GM12878 (cell line): Measurements from ENCODE around the gene SLC38A1. TPM values are rescaled to one million over a fixed set of nuclear protein-coding genes. Genes with fewer than 3 reads are reported as not detected.
"Not testable (repeated sequence)": the region's sequence is repeated elsewhere in the genome, so short reads cannot be mapped to it uniquely, and the experiment has no call there.

Experiments used
- ATAC-seq: fragments of 200-7000 bp; cut with Tn5 transposase; 3 replicates; pipeline ENCODE4 v1.9.1; 2020; ENCODE audit warnings: mild to moderate bottlenecking, moderate library complexity
- BruUV-seq: library from RNA; stranded (reverse); fragments of 400-500 nt; replicated peaks from 2 replicates; lab custom pipeline; 2021; lab: Mats Ljungman, UMichigan
- CTCF ChIA-PET: fragments of 300-600 bp; sonication (Branson Sonifier 250); formaldehyde crosslinking; extraction: SDS; loops from one replicate; lab custom pipeline; 2021; ENCODE audit warnings: inconsistent platforms; lab: Yijun Ruan, JAX
- POLR2A ChIA-PET: fragments of 350-600 bp; formaldehyde crosslinking; extraction: SDS; loops from one replicate; lab custom pipeline; 2021; ENCODE audit warnings: inconsistent platforms; lab: Charles Lee
- RAD21 ChIA-PET: fragments of 300-600 bp; sonication (Branson Sonifier 250); formaldehyde crosslinking; loops from one replicate; lab custom pipeline; 2023; ENCODE audit warnings: antibody characterized with exemption; ENCODE audit not compliant: unreplicated experiment; lab: Charles Lee
- SMC1A ChIA-PET: fragments of 300-600 bp; sonication (Branson Sonifier 250); formaldehyde crosslinking; loops from one replicate; lab custom pipeline; 2023; ENCODE audit not compliant: unreplicated experiment, uncharacterized antibody; lab: Charles Lee
- DNase-seq: peaks from one replicate; pipeline ENCODE4 v3.0.0-alpha.2; 2011; ENCODE audit warnings: low read depth, low spot score
- FAIRE-seq: peaks from 3 replicates; lab custom pipeline; 2011; peaks lifted over from hg19 to GRCh38; lab: Jason Lieb, UNC
- H2AFZ ChIP-seq: 2 replicates; pipeline ENCODE4 v1.6.0; 2011; ENCODE audit warnings: low read depth, low read length, control low read depth; ENCODE audit not compliant: control insufficient read depth
- H3K27ac ChIP-seq: 2 replicates; pipeline ENCODE4 v1.5.1; 2011; ENCODE audit warnings: control low read depth; ENCODE audit not compliant: control insufficient read depth, insufficient read depth
- H3K27me3 ChIP-seq, 2 experiments: replicated peaks in 1 of 2; 2 replicates each; pipeline versions ENCODE4 v1.6.0 to v1.6.1; 2011; ENCODE audit warnings: low read length in 1 of 2; ENCODE audit not compliant: control insufficient read depth in 2 of 2, insufficient read depth in 2 of 2
- H3K36me3 ChIP-seq, 2 experiments: 2 replicates each; pipeline ENCODE4 v1.5.1; 2011; ENCODE audit warnings: low read length in 1 of 2; ENCODE audit not compliant: control insufficient read depth in 2 of 2, insufficient read depth in 2 of 2
- H3K4me1 ChIP-seq: 2 replicates; pipeline ENCODE4 v1.6.1; 2011; ENCODE audit warnings: mild to moderate bottlenecking, low read length, moderate library complexity, mixed read lengths; ENCODE audit not compliant: control insufficient read depth, insufficient read depth
- H3K4me2 ChIP-seq: 2 replicates; pipeline ENCODE4 v1.6.0; 2011; ENCODE audit warnings: control low read depth; ENCODE audit not compliant: control insufficient read depth, insufficient read depth
- H3K4me3 ChIP-seq: fragments of 200-600 bp; sonication (generic); 2 replicates; pipeline ENCODE4 v1.5.1; 2016
- H3K79me2 ChIP-seq: 2 replicates; pipeline ENCODE4 v1.6.0; 2011; ENCODE audit warnings: low read length; ENCODE audit not compliant: control insufficient read depth, insufficient read depth
- H3K9ac ChIP-seq: 2 replicates; pipeline ENCODE4 v1.8.0; 2011; ENCODE audit warnings: low read length, control low read depth, mixed read lengths; ENCODE audit not compliant: control insufficient read depth, insufficient read depth
- H3K9me3 ChIP-seq: replicated peaks from 3 replicates; pipeline ENCODE4 v1.5.1; 2011; ENCODE audit warnings: mild to moderate bottlenecking, low read length; ENCODE audit not compliant: control insufficient read depth, insufficient read depth
- H4K20me1 ChIP-seq: 2 replicates; pipeline ENCODE4 v1.6.0; 2011; ENCODE audit not compliant: control insufficient read depth, insufficient read depth
- DPF2 ChIP-seq: fragments of 450-650 bp; IDR thresholded peaks from 2 replicates; pipeline ENCODE4 v1.6.1; 2017; ENCODE audit warnings: mild to moderate bottlenecking
- FOXM1 ChIP-seq: IDR thresholded peaks from 2 replicates; pipeline ENCODE4 v1.6.1; 2012; ENCODE audit warnings: low read depth, mild to moderate bottlenecking, inconsistent platforms, low read length, moderate library complexity
- IKZF1 ChIP-seq: fragments of 450-650 bp; conservative IDR thresholded peaks from 2 replicates; pipeline ENCODE4 v1.6.1; 2017; ENCODE audit warnings: antibody characterized with exemption, mild to moderate bottlenecking
- MTA2 ChIP-seq: fragments of 450-650 bp; IDR thresholded peaks from 2 replicates; pipeline ENCODE4 v1.6.1; 2016; ENCODE audit warnings: low read depth, mild to moderate bottlenecking, moderate library complexity
- NFYB ChIP-seq: IDR thresholded peaks from 2 replicates; pipeline ENCODE4 v1.6.1; 2011; ENCODE audit warnings: low read depth, mild to moderate bottlenecking, low read length, improper control_type of control experiment, moderate library complexity; ENCODE audit not compliant: insufficient read depth
- SPI1 ChIP-seq: IDR thresholded peaks from 2 replicates; pipeline ENCODE4 v1.6.1; 2011; ENCODE audit warnings: low read depth, mild to moderate bottlenecking, low read length, moderate library complexity, borderline replicate concordance; ENCODE audit not compliant: insufficient read depth
- ZNF217 ChIP-seq: fragments of 450-650 bp; IDR thresholded peaks from 2 replicates; pipeline ENCODE4 v1.6.1; 2017; ENCODE audit warnings: antibody characterized with exemption, mild to moderate bottlenecking
- ZNF274 ChIP-seq: IDR thresholded peaks from one replicate; pipeline ENCODE4 v1.8.0; 2011; ENCODE audit not compliant: insufficient read length, insufficient read depth
- WGBS: methylation state at CpG from one replicate; pipeline ENCODE4 v1.1.6; 2016; ENCODE audit warnings: low lambda C conversion rate; ENCODE audit not compliant: insufficient replicate concordance, insufficient coverage; ENCODE audit errors: missing lambda C conversion rate; 5-methylcytosine and 5-hydroxymethylcytosine counted together
- in situ Hi-C: fragments of 300-500 bp; cut with MboI; formaldehyde crosslinking; loops from 9 replicates; pipeline ENCODE4 v1.14.3; 2018; ENCODE audit warnings: mixed read lengths
- intact Hi-C: fragments of 100-400 bp; cut with micrococcal nuclease; formaldehyde crosslinking; loops from one replicate; pipeline ENCODE4 v1.14.2; 2022; ENCODE audit not compliant: unreplicated experiment
- polyA plus RNA-seq, 11 experiments: library from polyadenylated mRNA; depleted of rRNA in 4 of 11; unstranded in 6 of 11; stranded (reverse) in 5 of 11; fragments of >200 nt; fragmentation: Nextera tagmentation in 4 of 11; fragmentation: Illumina TruSeq in 1 of 11; extraction: Ambion mirVana in 4 of 11; extraction: Trizol in 1 of 11; gene quantifications; 1 replicate in 1 of 11; 2 replicates in 10 of 11; pipeline versions ENCODE4 v1.2.1 to v1.2.3, GENCODE V29; 2011 to 2016; ENCODE audit warnings: inconsistent platforms in 2 of 11, missing spikeins in 2 of 11, low read depth in 1 of 11
- total RNA-seq, 4 experiments: library from RNA; depleted of rRNA in 3 of 4; stranded (reverse); fragments of >200 nt in 3 of 4; fragmentation: Illumina TruSeq in 1 of 4; extraction: Trizol in 1 of 4; gene quantifications; 2 replicates each; pipeline versions ENCODE4 v1.2.1 to v1.2.3, GENCODE V29; 2013 to 2021

Gene SLC38A1
- total and polyA plus RNA-seq, 10 of the 15 experiments (the other 5 are each of a cell fraction or from before 2014, with no cell fraction given) = 38.1 to 191 (median 144) TPM

DNA sequence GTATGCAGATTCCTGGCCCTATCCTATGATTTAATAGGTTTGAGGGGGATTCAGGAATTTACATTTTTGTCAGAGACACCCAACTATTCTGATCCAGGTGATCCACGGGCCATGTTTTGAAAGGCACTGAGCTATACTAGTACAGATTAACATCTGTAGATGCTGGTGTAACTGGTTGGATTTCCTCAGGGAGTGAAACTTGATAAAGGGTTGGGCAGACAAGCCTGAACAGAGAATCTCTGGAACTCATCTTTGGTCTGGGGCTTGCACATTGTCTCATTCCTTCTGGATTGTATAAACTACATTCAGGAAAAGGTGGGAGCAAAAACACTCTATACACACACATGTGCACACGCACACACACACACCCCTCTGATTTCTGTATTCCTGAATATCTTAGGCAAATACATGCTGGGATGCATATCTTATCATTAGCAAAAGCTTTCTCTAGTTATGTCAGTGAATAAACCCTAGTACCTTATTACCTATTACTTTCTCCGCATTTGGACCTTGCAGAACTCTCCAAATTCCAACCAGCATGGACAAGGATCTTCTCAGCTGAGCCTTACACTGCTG lies 104.6 kb downstream of the SLC38A1 start:
- no peaks in the 10 kb centered on the region for H3K27me3 ChIP-seq
- ChIA-PET POLR2A (no interaction called here), CTCF (interaction anchor here (0.6 to 1.0 kb wide), 2 partner anchors 10 to 39 kb away, joined by 3 to 4 read pairs; no protein-coding TSS in a partner anchor), RAD21 (interaction anchor here (0.6 to 1.1 kb wide), 2 partner anchors 10 to 42 kb away, joined by 3 read pairs; no protein-coding TSS in a partner anchor), SMC1A (interaction anchor here (1.0 kb wide), 1 partner anchor 517 kb away, joined by 3 read pairs; no protein-coding TSS in a partner anchor)
- no peaks in the 10 kb centered on the region for H3K79me2 ChIP-seq
- H2AFZ ChIP-seq = no peak overlapping the region
- no peak overlapping the region for H3K9ac ChIP-seq
- H4K20me1 ChIP-seq = no peaks in the 10 kb centered on the region
- no peak overlapping the region for H3K27ac ChIP-seq
- H3K4me2 ChIP-seq = no peak overlapping the region
- intact Hi-C loops (no loop called here), in situ Hi-C loops (no loop called here)
- FAIRE-seq = no peak
- no peaks in the 10 kb centered on the region for H3K36me3 ChIP-seq
- BruUV-seq = no TSS peak
- ATAC-seq = no peak
- DNase-seq = no peak
- no peaks in the 10 kb centered on the region; the same call in 1 of the 3 replicates for H3K9me3 ChIP-seq
- 47% methylated on average over 3 of the region's 3 CpGs for WGBS
- TF ChIP-seq FOXM1 (no peak), ZNF274 (no peak), NFYB (no peak)
- H3K4me1 ChIP-seq = no peaks in the 10 kb centered on the region
- H3K4me3 ChIP-seq = no peak overlapping the region

DNA sequence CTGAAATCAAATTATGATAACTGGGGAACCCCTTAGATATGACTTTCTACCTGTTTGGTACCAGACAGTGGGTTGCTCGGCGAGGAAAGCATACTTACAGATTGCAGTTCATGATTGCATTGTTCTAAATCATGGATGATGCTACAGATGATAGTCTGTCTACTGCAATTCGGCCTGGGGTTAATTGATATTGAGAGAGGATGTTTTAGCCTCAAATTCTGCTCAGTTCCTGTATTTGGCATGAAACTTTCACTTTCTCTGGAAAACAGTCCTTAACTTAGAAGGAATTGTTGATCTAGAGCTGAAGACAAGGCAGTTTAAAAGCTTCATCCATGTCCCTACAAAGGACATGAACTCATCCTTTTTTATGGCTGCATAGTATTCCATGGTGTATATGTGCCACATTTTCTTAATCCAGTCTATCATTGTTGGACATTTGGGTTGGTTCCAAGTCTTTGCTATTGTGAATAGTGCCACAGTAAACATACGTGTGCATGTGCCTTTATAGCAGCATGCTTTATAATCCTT lies 106.2 kb downstream of the SLC38A1 start:
- RAD21 ChIA-PET = interaction anchor here (1.6 kb wide), 1 partner anchor 14 kb away, joined by 4 read pairs; no protein-coding TSS in a partner anchor
- not testable (repeated sequence) for H3K36me3 ChIP-seq, FAIRE-seq

More for the DNA sequence above, 106.2 kb downstream of the SLC38A1 start:
- in situ Hi-C loops, H3K4me3 ChIP-seq, H3K27ac ChIP-seq, H3K9me3 ChIP-seq, BruUV-seq, ATAC-seq, H3K79me2 ChIP-seq, CTCF ChIA-PET, DNase-seq, H3K4me2 ChIP-seq, H3K4me1 ChIP-seq, H3K27me3 ChIP-seq, H4K20me1 ChIP-seq, H2AFZ ChIP-seq, intact Hi-C loops, H3K9ac ChIP-seq, POLR2A ChIA-PET: not testable (repeated sequence)
- SMC1A ChIA-PET = interaction anchor here (0.6 to 1.4 kb wide), 4 partner anchors 13 to 139 kb away, joined by 3 read pairs; no protein-coding TSS in a partner anchor
- 64% methylated on average over 3 of the region's 4 CpGs for WGBS
- TF ChIP-seq MTA2 (0 out of 2 replicates have a peak, but pooled peaks have one; percentile 24), ZNF217 (peak; percentile 68; the same call in 1 of the 2 replicates), IKZF1 (0 out of 2 replicates have a peak, but pooled peaks have one; percentile 18), SPI1 (peak; percentile 73; the same call in 1 of the 2 replicates), DPF2 (0 out of 2 replicates have a peak, but pooled peaks have one; percentile 30)
